ENCODE results near the gene DNASE2B. TPM values are rescaled to one million over a fixed set of nuclear protein-coding genes. Genes with fewer than 3 reads are reported as not detected.

Gene DNASE2B
- total RNA-seq, 4 donors from 2014 or later = 1.3 to 32.3 (median 1.5) TPM; not detected in 1

- TF ChIP-seq, protein P1, sequence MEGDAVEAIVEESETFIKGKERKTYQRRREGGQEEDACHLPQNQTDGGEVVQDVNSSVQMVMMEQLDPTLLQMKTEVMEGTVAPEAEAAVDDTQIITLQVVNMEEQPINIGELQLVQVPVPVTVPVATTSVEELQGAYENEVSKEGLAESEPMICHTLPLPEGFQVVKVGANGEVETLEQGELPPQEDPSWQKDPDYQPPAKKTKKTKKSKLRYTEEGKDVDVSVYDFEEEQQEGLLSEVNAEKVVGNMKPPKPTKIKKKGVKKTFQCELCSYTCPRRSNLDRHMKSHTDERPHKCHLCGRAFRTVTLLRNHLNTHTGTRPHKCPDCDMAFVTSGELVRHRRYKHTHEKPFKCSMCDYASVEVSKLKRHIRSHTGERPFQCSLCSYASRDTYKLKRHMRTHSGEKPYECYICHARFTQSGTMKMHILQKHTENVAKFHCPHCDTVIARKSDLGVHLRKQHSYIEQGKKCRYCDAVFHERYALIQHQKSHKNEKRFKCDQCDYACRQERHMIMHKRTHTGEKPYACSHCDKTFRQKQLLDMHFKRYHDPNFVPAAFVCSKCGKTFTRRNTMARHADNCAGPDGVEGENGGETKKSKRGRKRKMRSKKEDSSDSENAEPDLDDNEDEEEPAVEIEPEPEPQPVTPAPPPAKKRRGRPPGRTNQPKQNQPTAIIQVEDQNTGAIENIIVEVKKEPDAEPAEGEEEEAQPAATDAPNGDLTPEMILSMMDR (IDR thresholded peaks at IDR 0.05; ENCODE audit: low read depth) = no peak
Observed at GRCh38 chr1:84406346-84406861, 8.1 kb downstream of the DNASE2B start.

- TF ChIP-seq, protein P1 (IDR thresholded peaks at IDR 0.05; ENCODE audit: low read depth) = no peak
Observed at GRCh38 chr1:84407524-84407923, 9.2 kb downstream of the DNASE2B start.

GRCh38 chr1:84407958-84408422 is 9.7 kb downstream of the DNASE2B start:
- TF ChIP-seq, protein P1 (IDR thresholded peaks at IDR 0.05; ENCODE audit: low read depth) = no peak

GRCh38 chr1:84409888-84410287 is 11.6 kb downstream of the DNASE2B start:
- TF ChIP-seq, protein P1 (IDR thresholded peaks at IDR 0.05; ENCODE audit: low read depth) = no peak

DNA sequence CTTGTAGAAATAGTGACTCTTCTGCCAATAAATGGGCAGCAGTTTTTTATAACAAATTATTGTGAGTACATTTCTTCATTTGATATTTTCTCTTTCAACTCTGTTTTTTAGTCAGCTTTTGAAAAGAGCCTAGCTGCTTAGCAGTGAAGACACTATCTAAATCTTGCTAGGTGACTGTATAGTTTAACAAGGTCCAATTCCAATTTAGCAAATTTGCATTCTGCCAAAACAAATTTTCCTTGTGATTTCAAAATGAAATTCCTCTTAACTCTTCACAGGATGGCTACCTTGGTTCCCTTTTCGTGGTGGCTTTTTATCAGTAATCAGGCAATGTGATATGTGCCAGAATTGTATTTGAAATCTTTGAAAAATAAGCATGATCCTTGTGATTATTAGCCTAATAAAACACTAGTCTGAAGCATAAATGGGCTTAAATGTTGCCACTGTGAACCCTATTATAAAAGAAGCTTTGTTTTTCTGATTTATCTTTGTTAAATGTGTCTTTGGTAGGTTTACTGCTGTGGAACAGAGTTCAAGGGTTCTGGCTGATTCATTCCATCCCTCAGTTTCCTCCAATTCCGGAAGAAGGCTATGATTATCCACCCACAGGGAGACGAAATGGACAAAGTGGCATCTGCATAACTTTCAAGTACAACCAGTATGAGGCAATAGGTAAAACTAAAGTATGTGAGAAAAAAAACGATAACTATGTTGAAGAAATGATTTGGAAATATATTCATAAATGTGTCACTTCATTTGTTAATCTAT is 12.2 kb downstream of the DNASE2B start:
- TF ChIP-seq, protein P1 (IDR thresholded peaks at IDR 0.05; ENCODE audit: low read depth) = no peak

GRCh38 chr1:84412316-84412942 is 14.1 kb downstream of the DNASE2B start:
- TF ChIP-seq, protein P1 (IDR thresholded peaks at IDR 0.05; ENCODE audit: low read depth) = no peak

DNA sequence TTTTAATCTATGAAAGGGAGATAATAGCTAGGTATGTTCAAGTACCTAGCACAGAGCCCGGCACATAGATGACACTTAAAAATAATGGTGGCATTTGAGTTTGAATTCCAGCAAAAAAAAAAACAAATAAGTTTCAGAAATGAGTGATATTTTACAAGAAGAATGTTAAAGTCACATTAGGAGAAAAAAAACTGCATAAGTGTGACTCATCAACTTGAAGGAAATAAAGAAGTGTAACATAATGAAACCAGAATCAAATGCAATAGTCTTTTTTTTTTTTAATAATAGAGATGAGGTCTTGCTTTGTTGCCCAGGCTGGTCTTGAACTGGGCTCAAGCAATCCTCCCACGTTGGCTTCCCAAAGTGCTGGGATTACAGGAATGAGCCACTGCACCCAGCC is 17.1 kb downstream of the DNASE2B start:
- TF ChIP-seq, protein P1 (IDR thresholded peaks at IDR 0.05; ENCODE audit: low read depth) = no peak

Data from subcutaneous adipose tissue (tissue), 4 donors.